ENCODE data around the gene RASL10A.

GRCh38 chr22:29319072-29319471 is 3.6 kb upstream of the RASL10A start:
- no peak for TF ChIP-seq EZH2 (IDR thresholded peaks at IDR 0.05)
- TF ChIP-seq POLR2AphosphoS5 (IDR thresholded peaks at IDR 0.05; ENCODE audit: borderline replicate concordance, low read depth, low read length) = no peak
- no peak for TF ChIP-seq FOXP2 (optimal IDR thresholded peaks at IDR 0.05; ENCODE audit: control extremely low read depth, extremely low read length, insufficient read depth)

Measured in SK-N-MC (cell line).